SK-N-SH treated with all-trans-retinoic acid at 6 μM for 48 hours (cell line): Measurements from ENCODE around the gene NPAS3.

ENCODE experiments used
- ATAC-seq: fragments of 200-7000 bp; cut with Tn5 transposase; 3 replicates; pipeline ENCODE4 v1.9.1; 2020; ENCODE audit warnings: mild to moderate bottlenecking, moderate library complexity
- CREB5 ChIP-seq: fragments of 250-450 bp; sonication (Bioruptor Pico); IDR thresholded peaks from 2 replicates; pipeline ENCODE4 v1.5.1; 2020; ENCODE audit warnings: low read depth, mild to moderate bottlenecking, moderate library complexity
- CSDC2 ChIP-seq: fragments of 250-450 bp; sonication (Bioruptor Pico); IDR thresholded peaks from 2 replicates; pipeline ENCODE4 v1.5.0; 2020; ENCODE audit warnings: mild to moderate bottlenecking, moderate library complexity
- CSRNP3 ChIP-seq: fragments of 250-450 bp; sonication (Bioruptor Pico); IDR thresholded peaks from 2 replicates; pipeline ENCODE4 v1.5.1; 2021; ENCODE audit warnings: mild to moderate bottlenecking, moderate library complexity
- ESRRG ChIP-seq: fragments of 250-450 bp; sonication (Bioruptor Pico); IDR thresholded peaks from 2 replicates; pipeline ENCODE4 v1.6.1; 2021; ENCODE audit warnings: mild to moderate bottlenecking
- GLIS3 ChIP-seq: fragments of 250-450 bp; sonication (Bioruptor Pico); IDR thresholded peaks from 2 replicates; pipeline ENCODE4 v1.5.0; 2020; ENCODE audit warnings: mild to moderate bottlenecking, moderate library complexity
- ISL1 ChIP-seq: fragments of 250-450 bp; sonication (Bioruptor Pico); IDR thresholded peaks from 2 replicates; pipeline ENCODE4 v2.1.2; 2022; ENCODE audit warnings: mild to moderate bottlenecking, moderate library complexity
- OSR1 ChIP-seq: fragments of 250-450 bp; sonication (Bioruptor Pico); IDR thresholded peaks from 2 replicates; pipeline ENCODE4 v1.8.0; 2022; ENCODE audit warnings: moderate library complexity, mild to moderate bottlenecking, inconsistent platforms
- PATZ1 ChIP-seq: fragments of 250-450 bp; sonication (Bioruptor Pico); IDR thresholded peaks from 2 replicates; pipeline ENCODE4 v1.8.0; 2020; ENCODE audit warnings: mild to moderate bottlenecking, moderate library complexity, borderline replicate concordance
- TOX ChIP-seq: fragments of 250-450 bp; sonication (Bioruptor Pico); IDR thresholded peaks from 2 replicates; pipeline ENCODE4 v1.8.0; 2021; ENCODE audit warnings: mild to moderate bottlenecking, moderate library complexity, borderline replicate concordance
- ZC3H10 ChIP-seq: fragments of 250-450 bp; sonication (Bioruptor Pico); IDR thresholded peaks from 2 replicates; pipeline ENCODE4 v1.5.1; 2021; ENCODE audit warnings: mild to moderate bottlenecking, moderate library complexity
- ZFP30 ChIP-seq: fragments of 450-650 bp; formaldehyde crosslinking; IDR thresholded peaks from 2 replicates; pipeline ENCODE4 v1.5.0; 2022; ENCODE audit warnings: mild to moderate bottlenecking, moderate library complexity
- ZNF565 ChIP-seq: fragments of 450-650 bp; formaldehyde crosslinking; conservative IDR thresholded peaks from 2 replicates; pipeline ENCODE4 v1.5.0; 2020; ENCODE audit warnings: low read depth, mild to moderate bottlenecking, moderate library complexity
- ZNF70 ChIP-seq: fragments of 450-650 bp; formaldehyde crosslinking; IDR thresholded peaks from 2 replicates; pipeline ENCODE4 v1.5.0; 2020; ENCODE audit warnings: mild to moderate bottlenecking, moderate library complexity
- ZNF8 ChIP-seq: fragments of 450-650 bp; formaldehyde crosslinking; IDR thresholded peaks from 2 replicates; pipeline ENCODE4 v1.5.0; 2020; ENCODE audit warnings: mild to moderate bottlenecking, moderate library complexity

NPAS3 gene

GRCh38 chr14:33510063-33510481 lies 571.4 kb downstream of the NPAS3 start:
- ATAC-seq: peak; percentile 48
- TF ChIP-seq ESRRG (CRISPR knock-in tag): no peak
- peak; percentile 29; the same call in 1 of the 2 replicates for TF ChIP-seq PATZ1 (CRISPR knock-in tag)
- 0 out of 2 replicates have a peak, but pooled peaks have one; percentile 65 for TF ChIP-seq ISL1 (CRISPR knock-in tag)
- no peak for TF ChIP-seq ZC3H10

GRCh38 chr14:33510991-33511390 lies 572.3 kb downstream of the NPAS3 start:
- TF ChIP-seq GLIS3 (CRISPR knock-in tag) (no peak), ISL1 (CRISPR knock-in tag) (peak; percentile 48), CSRNP3 (CRISPR knock-in tag) (no peak), ZFP30 (CRISPR knock-in tag) (no peak), ESRRG (CRISPR knock-in tag) (no peak), CSDC2 (CRISPR knock-in tag) (no peak), TOX (no peak), OSR1 (CRISPR knock-in tag) (no peak)
- TF ChIP-seq, all 23 proteins: peak for 1
- no peak for ATAC-seq

- TF ChIP-seq PATZ1 (CRISPR knock-in tag): no peak
- TF ChIP-seq CREB5 (CRISPR knock-in tag): no peak
- TF ChIP-seq TOX: no peak
- 0 out of 2 replicates have a peak, but pooled peaks have one; percentile 20 for TF ChIP-seq ISL1 (CRISPR knock-in tag)
- no peak for TF ChIP-seq CSDC2 (CRISPR knock-in tag)
- TF ChIP-seq GLIS3 (CRISPR knock-in tag): no peak
- TF ChIP-seq ZNF565 (CRISPR knock-in tag): no peak
- peak; percentile 54 for ATAC-seq
Measured at GRCh38 chr14:33511851-33512640, 573.4 kb downstream of the NPAS3 start.

- TF ChIP-seq ZNF70 (CRISPR knock-in tag) (no peak), PATZ1 (CRISPR knock-in tag) (no peak), ZFP30 (CRISPR knock-in tag) (no peak), ISL1 (CRISPR knock-in tag) (no peak), ZNF8 (CRISPR knock-in tag) (no peak), CREB5 (CRISPR knock-in tag) (no peak), OSR1 (CRISPR knock-in tag) (no peak), TOX (no peak), ZC3H10 (no peak)
- no peak for ATAC-seq
Measured at GRCh38 chr14:33515441-33515840, 576.8 kb downstream of the NPAS3 start.
